Right lobe of liver (tissue), 5 donors: ENCODE data around the gene SRGAP2B. TPM values are rescaled to one million over a fixed set of nuclear protein-coding genes. Genes with fewer than 3 reads are reported as not detected.

Experiments used
- small RNA-seq, 2 experiments: library from RNA; depleted of rRNA; stranded (forward); fragments of <200 nt; gene quantifications; one replicate each; pipeline ENCODE3, GENCODE V24; 2016
- total RNA-seq, 6 experiments: library from RNA; depleted of rRNA in 2 of 6; stranded (reverse); fragments of >200 nt in 2 of 6; fragmentation: NEBNext Ultra II Directional in 3 of 6; extraction: Animal tissue kit (Norgen Biotek cat#: 25700) in 3 of 6; gene quantifications; one replicate each; pipeline versions ENCODE4 v1.1.0 to v1.2.4, GENCODE V29; 2016 to 2023
- donor health status: DM: no; HTN: no; CAD: no.
- donor health status: DM: no; HTN: no; CAD: no.
- donor health status: DM: no; HTN: yes; CAD: no.
- donor health status: DM: no; HTN: yes; CAD: no.

SRGAP2B gene
- total RNA-seq, 6 experiments from 2014 or later: 4.5 to 6.6 (median 6.1) TPM

Small RNA genes within 50 kb of the gene (small RNA-seq; reads per million reads assigned to genes)
- 0 reads per million in 2 experiments for gene AC242498.1

Other genes starting within 250 kb of the SRGAP2B start
- under 1 TPM in 2 of 6 experiments, not detected in 4; 0.09 to 0.32 TPM for gene FAM72D, start 646 bp upstream of the SRGAP2B start, total RNA-seq
- gene PPIAL4D, start 146.8 kb upstream of the SRGAP2B start, total RNA-seq: not detected